GM18499 (cell line): ENCODE measurements around the gene SYNE2.
"Not testable (repeated sequence)": the region's sequence is repeated elsewhere in the genome, so short reads cannot be mapped to it uniquely, and the experiment has no call there.

Experiments
- ATAC-seq: cut with Tn5 transposase; IDR thresholded peaks from one replicate; pipeline ENCODE4 v1.9.1; 2021; ENCODE audit warnings: moderate number of reproducible peaks; ENCODE audit not compliant: insufficient read depth, unreplicated experiment

SYNE2 gene

DNA sequence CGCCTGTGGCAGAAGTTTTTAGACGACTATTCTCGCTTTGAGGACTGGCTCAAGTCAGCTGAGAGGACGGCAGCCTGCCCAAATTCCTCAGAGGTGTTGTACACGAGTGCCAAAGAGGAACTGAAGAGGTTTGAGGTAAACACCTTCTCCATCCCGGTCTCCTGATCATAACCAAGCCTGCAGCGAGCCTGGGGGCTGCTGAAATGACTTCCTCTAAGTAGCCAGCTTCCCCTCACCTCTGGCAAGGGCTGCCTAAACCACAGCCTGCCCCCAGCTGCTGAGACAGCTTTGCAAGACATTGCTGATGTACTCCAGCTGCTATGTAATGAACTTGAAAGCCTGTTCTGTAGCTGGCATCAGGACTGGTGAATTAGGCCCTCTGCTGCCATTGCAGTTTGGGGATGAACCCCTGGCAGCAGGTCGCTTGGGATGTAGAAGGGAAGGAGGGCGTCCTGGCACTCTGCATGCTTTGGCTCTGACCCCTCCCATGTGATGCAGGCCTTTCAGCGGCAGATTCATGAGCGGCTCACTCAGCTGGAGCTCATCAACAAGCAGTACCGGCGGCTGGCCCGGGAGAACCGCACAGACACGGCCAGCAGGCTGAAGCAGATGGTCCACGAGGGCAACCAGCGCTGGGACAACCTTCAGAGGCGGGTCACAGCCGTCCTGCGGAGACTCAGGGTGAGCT, 356.8 kb downstream of the SYNE2 start:
- peak; percentile 62 for ATAC-seq

DNA sequence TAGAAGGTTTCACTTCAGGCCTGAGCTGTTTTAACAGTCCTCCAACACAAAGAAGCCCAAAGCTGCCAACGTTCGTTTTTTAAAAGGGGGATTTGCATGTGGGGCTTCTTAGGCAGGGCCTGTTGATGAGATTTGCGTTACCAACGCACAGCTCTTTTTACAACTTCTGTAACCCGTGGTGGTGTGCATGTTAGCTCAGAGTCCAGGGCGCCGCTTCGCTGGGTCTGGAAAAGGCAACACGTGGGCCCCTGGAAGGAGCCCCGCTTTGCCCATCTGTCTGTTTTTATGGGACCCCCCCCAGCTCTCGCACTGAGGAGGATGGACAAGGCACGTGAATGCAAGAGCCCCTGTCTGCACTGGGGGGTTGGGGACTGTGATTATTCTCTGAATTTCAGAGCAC, 357.4 kb downstream of the SYNE2 start:
- no peak for ATAC-seq

DNA sequence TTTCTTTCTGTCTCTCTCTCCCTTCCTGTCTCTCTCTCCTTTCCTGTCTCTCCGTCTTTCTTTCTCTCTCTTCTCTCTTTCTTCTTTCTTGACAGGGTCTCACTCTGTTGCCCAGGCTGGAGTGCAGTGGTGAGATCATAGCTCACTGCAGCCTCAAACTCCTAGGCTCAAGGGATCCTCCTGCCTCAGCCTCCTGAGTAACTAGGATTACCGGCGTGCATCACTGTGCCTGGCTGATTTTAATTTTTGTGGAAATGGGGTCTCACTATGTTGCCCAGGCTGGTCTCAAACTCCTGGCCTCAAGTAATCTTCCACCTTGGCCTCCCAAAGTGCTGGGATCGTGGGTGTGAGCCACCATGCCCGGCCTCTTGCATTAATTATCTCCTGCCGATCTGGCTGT, 358.1 kb downstream of the SYNE2 start:
- ATAC-seq: not testable (repeated sequence)

- no peak for ATAC-seq
Measured at GRCh38 chr14:64212666-64213065, 359.9 kb downstream of the SYNE2 start.

DNA sequence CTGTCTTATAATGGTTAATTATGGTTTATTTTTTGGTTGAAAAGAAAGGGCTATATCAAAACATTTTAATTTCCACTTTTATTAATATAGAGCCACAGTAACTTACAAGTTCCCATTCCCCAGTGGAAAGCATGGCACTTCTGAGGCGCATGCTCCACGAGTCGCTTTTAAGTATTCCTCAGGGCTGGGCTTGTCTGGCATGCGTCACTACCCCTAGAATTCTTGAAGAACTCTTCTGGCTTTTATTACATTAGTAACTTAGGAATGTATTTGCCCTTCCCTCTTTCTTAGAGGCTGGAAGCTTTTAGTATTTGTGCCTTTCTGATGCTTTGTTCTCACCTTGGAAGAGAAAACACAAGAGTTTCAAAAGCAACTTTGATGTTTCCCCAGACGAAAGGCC, 360.3 kb downstream of the SYNE2 start:
- ATAC-seq: no peak

GRCh38 chr14:64213853-64214570, 361.2 kb downstream of the SYNE2 start:
- ATAC-seq: no peak

- ATAC-seq: no peak
Measured at GRCh38 chr14:64215274-64215673, 362.5 kb downstream of the SYNE2 start.

GRCh38 chr14:64215978-64216377, 363.2 kb downstream of the SYNE2 start:
- no peak for ATAC-seq

GRCh38 chr14:64217308-64217707, 364.5 kb downstream of the SYNE2 start:
- no peak for ATAC-seq

DNA sequence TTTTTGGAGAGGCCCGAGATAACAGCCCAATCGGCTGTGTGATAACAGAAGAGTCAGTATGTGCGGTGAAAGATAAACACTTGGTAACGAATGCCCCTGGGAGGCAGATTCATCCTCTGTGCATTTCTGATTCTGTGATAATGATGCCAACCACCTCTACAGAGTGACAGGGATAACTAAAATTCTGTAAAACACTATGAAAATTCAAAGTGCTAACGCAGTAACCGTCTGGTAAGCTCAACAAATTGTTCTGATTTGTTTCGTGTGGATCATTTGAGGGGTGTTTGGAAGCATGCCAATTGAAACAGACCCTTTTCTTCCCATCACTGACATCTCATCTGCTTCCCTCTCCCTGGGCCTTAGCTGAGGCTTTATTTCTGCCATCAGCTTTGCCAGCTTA, 365.0 kb downstream of the SYNE2 start:
- ATAC-seq: no peak

DNA sequence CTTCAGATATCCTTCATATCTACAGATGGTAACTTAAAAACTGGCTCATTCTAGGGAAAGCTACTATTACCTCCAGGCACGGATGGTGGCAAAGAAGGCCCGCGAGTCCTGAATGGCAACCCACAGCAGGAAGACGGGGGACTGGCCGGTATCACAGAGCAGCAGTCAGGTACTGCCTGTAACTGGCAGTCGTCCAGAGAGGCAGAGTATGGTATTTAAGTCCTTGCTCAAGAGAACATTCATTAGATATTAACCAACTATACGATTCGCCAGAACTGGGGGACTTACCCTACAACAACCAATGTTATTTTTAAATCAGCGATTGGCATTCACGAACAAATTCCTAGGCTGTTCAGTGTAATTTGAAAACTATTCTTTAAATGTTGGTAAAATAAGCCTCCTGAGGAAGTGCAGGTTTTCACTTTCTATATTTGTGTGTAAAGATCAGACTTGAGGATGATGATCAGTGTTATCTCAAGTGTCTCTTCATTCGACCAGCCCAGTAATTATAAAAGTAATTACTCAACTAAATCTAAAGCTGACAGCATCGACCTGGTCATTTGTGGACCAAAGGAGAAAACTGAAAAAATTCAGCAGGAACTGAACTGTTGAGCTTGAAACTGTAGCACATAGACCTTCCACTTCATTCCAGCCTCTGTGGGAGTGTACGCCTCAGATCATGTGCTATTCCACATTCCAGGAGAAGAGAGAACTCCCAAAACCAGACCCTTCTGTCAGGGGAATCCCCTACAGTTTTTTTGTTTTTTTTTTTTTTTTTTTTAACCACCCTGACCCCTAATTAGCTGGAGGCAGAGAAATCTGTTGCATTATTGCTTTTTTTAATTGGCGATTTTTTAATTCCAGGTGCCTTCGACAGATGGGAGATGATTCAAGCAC, 365.8 kb downstream of the SYNE2 start:
- ATAC-seq: no peak

GRCh38 chr14:64220056-64220455, 367.3 kb downstream of the SYNE2 start:
- ATAC-seq: no peak

DNA sequence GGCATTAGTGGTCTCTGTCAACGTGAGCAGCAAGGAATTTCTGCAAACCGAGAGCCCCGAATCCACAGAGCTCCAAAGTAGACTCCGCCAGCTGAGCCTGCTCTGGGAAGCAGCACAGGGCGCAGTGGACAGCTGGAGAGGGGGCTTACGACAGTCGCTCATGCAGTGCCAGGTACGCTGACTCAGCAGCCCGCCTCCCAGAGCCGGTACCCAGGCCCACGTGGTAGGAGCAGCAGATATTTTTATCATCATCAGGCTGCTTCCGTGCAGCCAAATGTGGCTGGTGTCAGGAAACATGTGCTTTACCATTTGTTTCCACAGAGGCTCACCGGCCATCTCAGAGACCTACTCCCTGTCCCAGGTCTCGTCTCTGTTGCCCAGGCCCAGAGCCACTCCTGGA, 367.7 kb downstream of the SYNE2 start:
- no peak for ATAC-seq

DNA sequence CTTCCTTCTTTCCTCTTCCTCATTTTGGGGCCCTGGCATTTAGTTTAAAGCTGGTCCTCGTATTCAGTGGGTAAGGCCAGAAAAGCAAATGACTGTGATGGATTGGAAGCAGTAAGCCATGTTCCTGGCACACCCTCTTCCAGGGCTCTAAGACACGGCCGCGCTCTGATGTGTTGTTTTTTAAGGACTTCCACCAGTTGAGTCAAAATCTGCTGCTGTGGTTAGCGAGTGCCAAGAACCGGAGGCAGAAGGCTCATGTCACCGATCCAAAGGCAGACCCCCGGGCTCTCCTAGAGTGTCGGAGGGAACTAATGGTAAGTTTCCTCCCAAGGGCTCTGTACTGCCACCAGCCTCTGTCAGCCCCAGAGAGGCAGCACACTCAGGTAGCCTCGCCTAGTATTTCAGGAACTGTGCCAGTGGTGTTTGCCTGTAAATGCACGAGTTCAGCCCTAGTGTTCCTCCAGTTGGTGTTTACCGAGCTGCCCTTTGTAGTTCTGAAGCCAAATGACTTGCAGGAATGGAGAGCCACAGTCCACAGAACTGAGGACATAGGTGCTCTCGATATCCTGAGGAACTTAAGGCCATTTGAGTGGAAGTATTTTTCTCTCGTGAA, 368.7 kb downstream of the SYNE2 start:
- ATAC-seq: no peak

- ATAC-seq: no peak
Measured at GRCh38 chr14:64225151-64225757, 372.4 kb downstream of the SYNE2 start.

- ATAC-seq: no peak
Measured at GRCh38 chr14:64227856-64228255, 375.1 kb downstream of the SYNE2 start.

DNA sequence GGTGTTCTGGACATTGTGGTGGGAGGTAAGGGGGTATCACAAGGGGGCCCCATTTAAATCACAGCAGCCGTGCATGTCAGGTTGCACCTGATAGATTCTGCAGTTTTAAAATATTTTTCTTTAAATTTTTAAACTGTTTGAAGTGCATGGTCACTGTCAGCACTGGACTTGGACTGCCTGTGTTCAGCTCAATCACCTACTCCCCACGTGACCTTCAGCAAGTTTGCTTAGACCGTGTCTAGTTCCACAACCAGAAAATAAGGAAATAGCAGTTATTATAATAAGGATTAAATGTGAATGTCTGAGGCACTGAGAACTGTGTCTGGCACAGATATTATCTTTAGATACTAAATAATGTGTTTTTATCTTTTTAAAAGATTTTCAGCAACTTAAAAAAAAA, 376.7 kb downstream of the SYNE2 start:
- no peak for ATAC-seq

GRCh38 chr14:64232095-64232838, 379.5 kb downstream of the SYNE2 start:
- peak; percentile 33 for ATAC-seq

- no peak for ATAC-seq
Measured at GRCh38 chr14:64232944-64233343, 380.1 kb downstream of the SYNE2 start.
